Heart left ventricle (tissue), 13 donors: ENCODE results near the gene ZMAT3.

Source experiments
- POLR2A ChIP-seq, 2 donors: fragments of 450-650 bp; IDR thresholded peaks; one replicate each; pipeline ENCODE4 v1.6.1; 2017; ENCODE audit warnings: antibody characterized with exemption in 2 of 2, mild to moderate bottlenecking in 2 of 2, moderate library complexity in 2 of 2
- TF ChIP-seq, protein P1 (sequence below), 12 donors: fragments of 200-600 bp; sonication (generic) in 4 of 12; IDR thresholded peaks; one replicate each; pipeline versions ENCODE4 v1.5.0 to v1.8.0; 2018 to 2022; ENCODE audit warnings: antibody characterized with exemption in 12 of 12, mild to moderate bottlenecking in 5 of 12
- donor health status: ischemic (EF 13 %, LVEDD 7.1; RV severe dilation, severe dysfunction).
- donor health status: DM: no; HTN: yes; CAD: no.
- donor health status: DM: no; HTN: no; CAD: no.
- donor health status: ischemic (EF 25% LVEDD 6.9; RV normal size, moderate dysfunction).
- donor health status: ischemic (EF 25% LVEDD 5.7; RV mildly dilated, moderate dysfunction).
- donor health status: ischemic (EF 35%, LVEDD 5.7; RV mildly dilated, moderate dysfunction).
- donor health status: nonischemic (EF 11% LVEDD 7.7; RV severe dilation, severe dysfunction).
- donor health status: DM: yes; HTN: yes; CAD: no.
- donor health status: PGD.
- donor health status: ischemic (EF 29% LVEDD 5.4; RV normal size, mild dysfunction).
- donor health status: nonischemic (EF 23%, LVEDD 6.1; RV moderate dilation, normal function).

DNA sequence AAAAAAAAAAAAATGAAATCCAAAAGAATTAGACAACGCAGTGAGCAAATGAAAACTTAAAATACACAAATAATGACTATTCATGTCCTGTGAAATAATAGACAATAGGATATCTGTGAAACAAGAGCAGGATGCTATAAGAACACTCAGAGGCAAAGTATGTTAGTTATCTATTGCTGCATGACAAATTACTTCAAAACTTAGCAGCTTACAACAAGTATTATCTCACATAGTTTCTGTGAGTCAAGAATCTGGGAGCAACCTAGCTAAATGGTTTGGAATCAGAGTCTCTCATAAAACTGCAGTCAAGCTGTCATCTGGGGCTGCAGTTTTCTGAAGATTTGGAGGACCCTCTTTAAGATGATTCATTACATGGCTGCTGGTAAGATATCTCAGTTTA lies 36.5 kb upstream of the ZMAT3 start:
- TF ChIP-seq, protein P1, sequence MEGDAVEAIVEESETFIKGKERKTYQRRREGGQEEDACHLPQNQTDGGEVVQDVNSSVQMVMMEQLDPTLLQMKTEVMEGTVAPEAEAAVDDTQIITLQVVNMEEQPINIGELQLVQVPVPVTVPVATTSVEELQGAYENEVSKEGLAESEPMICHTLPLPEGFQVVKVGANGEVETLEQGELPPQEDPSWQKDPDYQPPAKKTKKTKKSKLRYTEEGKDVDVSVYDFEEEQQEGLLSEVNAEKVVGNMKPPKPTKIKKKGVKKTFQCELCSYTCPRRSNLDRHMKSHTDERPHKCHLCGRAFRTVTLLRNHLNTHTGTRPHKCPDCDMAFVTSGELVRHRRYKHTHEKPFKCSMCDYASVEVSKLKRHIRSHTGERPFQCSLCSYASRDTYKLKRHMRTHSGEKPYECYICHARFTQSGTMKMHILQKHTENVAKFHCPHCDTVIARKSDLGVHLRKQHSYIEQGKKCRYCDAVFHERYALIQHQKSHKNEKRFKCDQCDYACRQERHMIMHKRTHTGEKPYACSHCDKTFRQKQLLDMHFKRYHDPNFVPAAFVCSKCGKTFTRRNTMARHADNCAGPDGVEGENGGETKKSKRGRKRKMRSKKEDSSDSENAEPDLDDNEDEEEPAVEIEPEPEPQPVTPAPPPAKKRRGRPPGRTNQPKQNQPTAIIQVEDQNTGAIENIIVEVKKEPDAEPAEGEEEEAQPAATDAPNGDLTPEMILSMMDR (IDR thresholded peaks at IDR 0.05) = no peak
- no peak for TF ChIP-seq POLR2A (IDR thresholded peaks at IDR 0.05)
